MM.1S (cell line): ENCODE measurements around the gene ATXN1.

ENCODE experiments used
- DNase-seq: peaks from one replicate; pipeline ENCODE4 v3.0.0-alpha.2; 2015
- H2AFZ ChIP-seq: fragments of 300-600 bp; sonication (generic); 2 replicates; pipeline ENCODE4 v1.6.0; 2016; ENCODE audit warnings: antibody characterized with exemption, low read length
- H3F3A ChIP-seq: fragments of 300-600 bp; sonication (generic); 2 replicates; pipeline ENCODE4 v1.6.1; 2016; ENCODE audit warnings: mild to moderate bottlenecking, antibody characterized with exemption, low read length, moderate library complexity, mixed read lengths; ENCODE audit not compliant: insufficient read depth
- H3K27ac ChIP-seq: fragments of 300-600 bp; sonication (generic); 2 replicates; pipeline ENCODE4 v1.5.1; 2016; ENCODE audit warnings: mild to moderate bottlenecking, low read length
- H3K27me3 ChIP-seq: fragments of 300-600 bp; sonication (generic); replicated peaks from 2 replicates; pipeline ENCODE4 v1.6.0; 2016; ENCODE audit warnings: low read length; ENCODE audit not compliant: insufficient read depth
- H3K36me3 ChIP-seq: fragments of 300-600 bp; sonication (generic); replicated peaks from 2 replicates; pipeline ENCODE4 v1.6.1; 2016; ENCODE audit warnings: mild to moderate bottlenecking, low read length, mixed read lengths; ENCODE audit not compliant: insufficient read depth
- H3K4me1 ChIP-seq: fragments of 300-600 bp; sonication (generic); 2 replicates; pipeline ENCODE4 v1.6.1; 2016; ENCODE audit warnings: low read length, mixed read lengths
- H3K4me2 ChIP-seq: fragments of 300-600 bp; sonication (generic); 2 replicates; pipeline ENCODE4 v1.6.0; 2016; ENCODE audit warnings: low read depth, low read length
- H3K4me3 ChIP-seq: fragments of 300-600 bp; sonication (generic); 2 replicates; pipeline ENCODE4 v1.5.1; 2016; ENCODE audit warnings: low read length, mixed read lengths
- H3K79me2 ChIP-seq: fragments of 300-600 bp; sonication (generic); 2 replicates; pipeline ENCODE4 v1.6.1; 2016; ENCODE audit warnings: mixed run types, low read length, mixed read lengths
- H3K9ac ChIP-seq: fragments of 300-600 bp; sonication (generic); 2 replicates; pipeline ENCODE4 v1.6.1; 2016; ENCODE audit warnings: low read length, mixed read lengths
- H3K9me2 ChIP-seq: fragments of 300-600 bp; sonication (generic); replicated peaks from 2 replicates; pipeline ENCODE4 v1.6.1; 2016; ENCODE audit warnings: mild to moderate bottlenecking, low read length, mixed read lengths; ENCODE audit not compliant: insufficient read depth
- H3K9me3 ChIP-seq: fragments of 300-600 bp; sonication (generic); replicated peaks from 2 replicates; pipeline ENCODE4 v1.6.1; 2016; ENCODE audit warnings: mild to moderate bottlenecking, low read length, mixed read lengths; ENCODE audit not compliant: insufficient read depth
- H4K20me1 ChIP-seq: fragments of 300-600 bp; sonication (generic); 2 replicates; pipeline ENCODE4 v1.6.1; 2016; ENCODE audit warnings: mild to moderate bottlenecking, low read length, moderate library complexity, mixed read lengths; ENCODE audit not compliant: insufficient read depth
- CTCF ChIP-seq: fragments of 300-600 bp; sonication (generic); IDR thresholded peaks from 2 replicates; pipeline ENCODE4 v1.5.1; 2016; ENCODE audit warnings: antibody characterized with exemption, low read length, mixed read lengths
- EZH2 ChIP-seq: fragments of 300-600 bp; sonication (generic); optimal IDR thresholded peaks from 2 replicates; pipeline ENCODE3; 2017; ENCODE audit warnings: low read depth, mild to moderate bottlenecking, antibody characterized with exemption, low read length, mixed read lengths
- EZH2phosphoT487 ChIP-seq: fragments of 300-600 bp; sonication (generic); IDR thresholded peaks from 2 replicates; pipeline ENCODE4 v1.6.1; 2018; ENCODE audit warnings: antibody characterized with exemption, low read length

Gene ATXN1

DNA sequence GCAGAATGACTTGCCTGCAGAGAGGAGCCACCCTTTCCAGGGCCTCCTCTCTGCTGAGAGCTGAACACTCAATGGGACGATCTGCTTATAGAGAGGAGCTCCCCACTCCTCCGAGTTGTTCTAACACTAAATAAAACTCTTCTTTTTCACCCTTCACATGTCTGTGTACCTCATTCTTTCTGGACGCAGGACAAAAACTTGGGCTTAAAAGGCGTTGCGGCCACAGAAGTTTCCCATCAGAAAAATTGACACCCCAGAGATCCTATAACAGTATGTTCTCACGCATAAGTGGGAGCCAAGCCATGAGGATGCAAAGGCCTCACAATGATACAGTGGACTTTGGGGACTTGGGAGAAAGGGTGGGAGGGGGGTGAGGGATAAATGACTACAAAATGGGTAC, 401.7 kb downstream of the ATXN1 start:
- Histone ChIP-seq H3K27me3 (no peaks in the 10 kb centered on the region), H3K36me3 (no peaks in the 10 kb centered on the region), H2AFZ (no peak overlapping the region), H3K9me3 (no peaks in the 10 kb centered on the region), H3K9me2 (no peaks in the 10 kb centered on the region), H3K79me2 (no peaks in the 10 kb centered on the region), H3F3A (no peaks in the 10 kb centered on the region), H3K4me2 (no peak overlapping the region), H3K27ac (no peak overlapping the region), H3K9ac (no peak overlapping the region), H4K20me1 (no peaks in the 10 kb centered on the region; the same call in 1 of the 2 replicates), H3K4me1 (no peaks in the 10 kb centered on the region), H3K4me3 (no peak overlapping the region)
- DNase-seq = no peak
- TF ChIP-seq EZH2phosphoT487 (no peak), EZH2 (no peak), CTCF (no peak)

DNA sequence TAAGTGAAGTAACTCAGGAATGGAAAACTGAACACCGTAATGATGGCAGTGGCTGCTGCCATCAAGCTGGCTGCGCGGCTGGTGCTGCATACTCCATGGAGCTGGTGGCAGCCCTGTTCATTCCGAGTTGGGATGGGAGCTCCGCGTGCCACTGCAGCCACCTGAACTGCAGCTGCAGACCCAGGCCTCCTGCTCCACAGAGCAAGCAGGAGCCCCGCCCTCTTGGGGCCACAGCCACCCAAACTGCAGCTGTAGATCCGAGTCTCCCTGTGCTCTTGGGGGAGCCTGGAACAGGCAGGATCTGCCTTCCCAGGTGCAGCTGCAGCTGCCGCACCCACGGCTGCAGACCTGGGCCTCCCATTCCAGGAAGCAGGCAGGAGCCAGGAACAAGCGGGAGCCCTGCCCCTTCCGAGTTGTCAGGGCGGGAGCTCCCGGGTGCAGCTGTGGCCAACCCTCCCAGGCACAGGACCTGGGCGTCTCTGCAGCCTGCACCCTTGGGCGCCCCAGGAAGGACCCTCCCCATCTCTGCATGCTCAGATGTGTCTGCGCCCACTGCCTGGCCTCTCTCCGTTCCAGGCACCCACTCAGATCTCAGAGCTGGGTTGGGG, 402.6 kb downstream of the ATXN1 start:
- Histone ChIP-seq H3K9me3 (no peaks in the 10 kb centered on the region), H3K9ac (no peak overlapping the region), H3K27me3 (no peaks in the 10 kb centered on the region), H3F3A (no peaks in the 10 kb centered on the region), H3K4me1 (no peaks in the 10 kb centered on the region), H3K4me3 (no peak overlapping the region), H3K27ac (no peak overlapping the region), H3K79me2 (no peaks in the 10 kb centered on the region), H4K20me1 (no peaks in the 10 kb centered on the region; the same call in 1 of the 2 replicates), H2AFZ (no peak overlapping the region), H3K4me2 (no peak overlapping the region), H3K36me3 (no peaks in the 10 kb centered on the region), H3K9me2 (no peaks in the 10 kb centered on the region)
- TF ChIP-seq EZH2phosphoT487 (no peak), CTCF (no peak), EZH2 (no peak)
- no peak for DNase-seq

GRCh38 chr6:16355699-16356446, 405.4 kb downstream of the ATXN1 start:
- H3K9me2 ChIP-seq = no peaks in the 10 kb centered on the region
- no peak overlapping the region for H3K9ac ChIP-seq
- H3K4me3 ChIP-seq = no peak overlapping the region
- H3K4me2 ChIP-seq = no peak overlapping the region
- H3K27ac ChIP-seq = no peak overlapping the region
- no peaks in the 10 kb centered on the region for H3K9me3 ChIP-seq
- no peak overlapping the region for H2AFZ ChIP-seq
- no peaks in the 10 kb centered on the region for H3K4me1 ChIP-seq
- H3K79me2 ChIP-seq = no peaks in the 10 kb centered on the region
- no peaks in the 10 kb centered on the region; the same call in 1 of the 2 replicates for H4K20me1 ChIP-seq
- no peak for TF ChIP-seq EZH2phosphoT487
- TF ChIP-seq EZH2 = no peak
- no peak for TF ChIP-seq CTCF
- H3F3A ChIP-seq = no peaks in the 10 kb centered on the region
- no peaks in the 10 kb centered on the region for H3K36me3 ChIP-seq
- no peak for DNase-seq
- no peaks in the 10 kb centered on the region for H3K27me3 ChIP-seq
